Measurements from ENCODE around the gene C4A. TPM values are rescaled to one million over a fixed set of nuclear protein-coding genes. Genes with fewer than 3 reads are reported as not detected.

C4A gene
- total and polyA plus RNA-seq, 2 of the 4 experiments (the other 2 are of a cell fraction) = 0.90 to 3.8 TPM

DNA sequence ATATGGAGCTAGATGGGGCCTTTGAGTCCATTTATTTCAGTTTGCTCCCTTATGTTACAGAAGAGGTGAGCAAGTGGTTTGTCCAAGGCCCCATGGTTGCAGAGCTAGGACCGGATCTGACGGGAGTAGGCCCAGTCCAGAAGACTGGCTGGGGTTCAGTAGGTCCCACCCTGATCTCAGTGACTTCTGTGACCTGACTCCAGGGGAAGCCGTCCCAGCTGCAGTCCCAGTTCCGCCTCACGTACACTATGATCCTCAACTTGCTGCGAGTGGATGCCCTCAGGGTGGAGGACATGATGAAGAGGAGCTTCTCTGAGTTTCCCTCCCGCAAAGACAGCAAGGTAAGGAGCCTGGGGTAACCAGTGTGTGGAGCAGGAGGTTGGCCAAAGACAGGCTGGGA lies 15.4 kb upstream of the C4A start:
- H3K18ac ChIP-seq (ENCODE audit: low read depth, low read length) = no peak overlapping the region
- H3K27me3 ChIP-seq (ENCODE audit: control insufficient read depth, insufficient read depth, low read length) = no peaks in the 10 kb centered on the region
- no peaks in the 10 kb centered on the region for H4K20me1 ChIP-seq (ENCODE audit: insufficient read depth, low read length)
- no peaks in the 10 kb centered on the region for H3K9me3 ChIP-seq (ENCODE audit: control insufficient read depth, insufficient read depth, low read length)
- dilution Hi-C loops (cut with HindIII; ENCODE audit: low sequenced_read_pairs, unreplicated experiment) = no loop called here
- H3K4me3 ChIP-seq (ENCODE audit: insufficient read depth, low read depth, low read length) = no peak overlapping the region
- H4K8ac ChIP-seq (ENCODE audit: low read depth in 2 of 2, low read length in 2 of 2) = no peak overlapping the region
- H3K9ac ChIP-seq (ENCODE audit: low read depth, low read length) = no peak overlapping the region
- H2AFZ ChIP-seq (replicated peaks; ENCODE audit: low read length, poor library complexity) = no peak overlapping the region
- intact Hi-C loops (cut with micrococcal nuclease) = no loop called here
- TF ChIP-seq NFE2L2 (IDR thresholded peaks at IDR 0.05; ENCODE audit: low read depth, low read length) (no peak), FOS (IDR thresholded peaks at IDR 0.05; ENCODE audit: low read depth, low read length) (no peak), SMC3 (IDR thresholded peaks at IDR 0.05; ENCODE audit: low read depth, low read length) (no peak), RAD21 (IDR thresholded peaks at IDR 0.05; ENCODE audit: low read length) (no peak), RFX5 (IDR thresholded peaks at IDR 0.05; ENCODE audit: low read depth, low read length) (no peak), RCOR1 (IDR thresholded peaks at IDR 0.05; ENCODE audit: insufficient replicate concordance, low read length) (no peak), CEBPB (IDR thresholded peaks at IDR 0.05; ENCODE audit: low read depth, low read length) (no peak), BHLHE40 (IDR thresholded peaks at IDR 0.05; ENCODE audit: low read depth, low read length) (no peak), MXI1 (IDR thresholded peaks at IDR 0.05; ENCODE audit: borderline replicate concordance, low read depth, low read length) (no peak), POLR2A (IDR thresholded peaks at IDR 0.05; ENCODE audit: low read depth, low read length) (no peak)
- TF ChIP-seq, protein P1, sequence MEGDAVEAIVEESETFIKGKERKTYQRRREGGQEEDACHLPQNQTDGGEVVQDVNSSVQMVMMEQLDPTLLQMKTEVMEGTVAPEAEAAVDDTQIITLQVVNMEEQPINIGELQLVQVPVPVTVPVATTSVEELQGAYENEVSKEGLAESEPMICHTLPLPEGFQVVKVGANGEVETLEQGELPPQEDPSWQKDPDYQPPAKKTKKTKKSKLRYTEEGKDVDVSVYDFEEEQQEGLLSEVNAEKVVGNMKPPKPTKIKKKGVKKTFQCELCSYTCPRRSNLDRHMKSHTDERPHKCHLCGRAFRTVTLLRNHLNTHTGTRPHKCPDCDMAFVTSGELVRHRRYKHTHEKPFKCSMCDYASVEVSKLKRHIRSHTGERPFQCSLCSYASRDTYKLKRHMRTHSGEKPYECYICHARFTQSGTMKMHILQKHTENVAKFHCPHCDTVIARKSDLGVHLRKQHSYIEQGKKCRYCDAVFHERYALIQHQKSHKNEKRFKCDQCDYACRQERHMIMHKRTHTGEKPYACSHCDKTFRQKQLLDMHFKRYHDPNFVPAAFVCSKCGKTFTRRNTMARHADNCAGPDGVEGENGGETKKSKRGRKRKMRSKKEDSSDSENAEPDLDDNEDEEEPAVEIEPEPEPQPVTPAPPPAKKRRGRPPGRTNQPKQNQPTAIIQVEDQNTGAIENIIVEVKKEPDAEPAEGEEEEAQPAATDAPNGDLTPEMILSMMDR (conservative IDR thresholded peaks at IDR 0.05; ENCODE audit: low read depth, low read length) = no peak
- H3K4me1 ChIP-seq (ENCODE audit: control insufficient read depth, insufficient read depth, low read length) = peaks cover 8% of the 10 kb centered on the region
- H3K4ac ChIP-seq (ENCODE audit: low read depth, low read length) = no peak overlapping the region
- peaks cover 73% of the 10 kb centered on the region for H3K36me3 ChIP-seq (ENCODE audit: control insufficient read depth, insufficient read depth, low read length)
- CTCF ChIA-PET = no interaction called here
- no peak overlapping the region for H2BK20ac ChIP-seq (ENCODE audit: low read depth, low read length)
- H4K91ac ChIP-seq (ENCODE audit: insufficient read depth, low read depth, low read length) = no peak overlapping the region
- H2BK5ac ChIP-seq (ENCODE audit: low read depth, low read length, poor library complexity, severe bottlenecking) = no peak overlapping the region
- H3K27ac ChIP-seq (ENCODE audit: insufficient read depth, low read length) = no peak overlapping the region
- H2AK9ac ChIP-seq (replicated peaks; ENCODE audit: low read depth, low read length, poor library complexity) = no peak overlapping the region
- no peak overlapping the region for H2AK5ac ChIP-seq (ENCODE audit: low read depth, low read length)
- H2BK120ac ChIP-seq (ENCODE audit: low read depth, low read length) = no peak overlapping the region
- no peak overlapping the region for H3K23ac ChIP-seq (ENCODE audit: low read depth, low read length)
- POLR2A ChIA-PET (ENCODE audit: unreplicated experiment) = no interaction called here
- H3K4me2 ChIP-seq (ENCODE audit: low read depth, low read length) = no peak overlapping the region
- DNase-seq (no peak), ATAC-seq (ENCODE audit: low read depth) (no peak)
- peaks cover 9 to 27% of the 10 kb centered on the region in 2 experiments for H3K79me1 ChIP-seq (ENCODE audit: low read depth in 1 of 2, low read length in 2 of 2)
- H3K14ac ChIP-seq (replicated peaks; ENCODE audit: low read depth, low read length) = no peak overlapping the region
- 93% methylated on average over 5 of the region's 7 CpGs; no CpG with 5 or more reads in 1 of the 2 experiments for WGBS, 2 experiments (ENCODE audit: extremely low coverage in 2 of 2, insufficient read length in 1 of 2)
- H3K9me1 ChIP-seq (ENCODE audit: insufficient read depth, low read length) = peaks cover under 1% of the 10 kb centered on the region; the same call in 1 of the 2 replicates
- H4K5ac ChIP-seq (ENCODE audit: low read depth, low read length) = no peak overlapping the region
- H3K56ac ChIP-seq (ENCODE audit: extremely low read depth, insufficient read depth, low read length) = no peak overlapping the region
- in situ Hi-C loops (cut with MboI; ENCODE audit: low sequenced_read_pairs) = no loop called here
- H2BK15ac ChIP-seq (ENCODE audit: low read depth, low read length) = no peak overlapping the region
- no TSS peak for BruUV-seq (replicated peaks)
